GM18511 (cell line): ENCODE results near the gene FOXO1.

ENCODE experiments used
- ATAC-seq: cut with Tn5 transposase; IDR thresholded peaks from one replicate; pipeline ENCODE4 v1.9.1; 2021; ENCODE audit warnings: mild to moderate bottlenecking, moderate library complexity; ENCODE audit not compliant: unreplicated experiment

The FOXO1 gene

GRCh38 chr13:40552895-40553294 lies 113.5 kb downstream of the FOXO1 start:
- no peak for ATAC-seq

GRCh38 chr13:40550130-40550529 lies 116.3 kb downstream of the FOXO1 start:
- ATAC-seq, result no peak

- ATAC-seq, result no peak
Measured at GRCh38 chr13:40549500-40550094, 116.8 kb downstream of the FOXO1 start.

GRCh38 chr13:40547591-40548315 lies 118.7 kb downstream of the FOXO1 start:
- ATAC-seq, result no peak

- no peak for ATAC-seq
Measured at GRCh38 chr13:40546047-40546446, 120.4 kb downstream of the FOXO1 start.

- no peak for ATAC-seq
Measured at GRCh38 chr13:40540328-40541044, 126.0 kb downstream of the FOXO1 start.

GRCh38 chr13:40539576-40540327 lies 126.7 kb downstream of the FOXO1 start:
- no peak for ATAC-seq

GRCh38 chr13:40537146-40537895 lies 129.1 kb downstream of the FOXO1 start:
- ATAC-seq, result no peak

- no peak for ATAC-seq
Measured at GRCh38 chr13:40536443-40537113, 129.9 kb downstream of the FOXO1 start.

GRCh38 chr13:40535345-40535836 lies 131.1 kb downstream of the FOXO1 start:
- no peak for ATAC-seq

GRCh38 chr13:40534456-40534855 lies 132.0 kb downstream of the FOXO1 start:
- no peak for ATAC-seq

GRCh38 chr13:40533072-40533471 lies 133.4 kb downstream of the FOXO1 start:
- no peak for ATAC-seq

GRCh38 chr13:40530961-40531360 lies 135.5 kb downstream of the FOXO1 start:
- ATAC-seq, result no peak

GRCh38 chr13:40528881-40529280 lies 137.6 kb downstream of the FOXO1 start:
- no peak for ATAC-seq

GRCh38 chr13:40527914-40528313 lies 138.5 kb downstream of the FOXO1 start:
- ATAC-seq, result no peak

GRCh38 chr13:40522282-40522681 lies 144.2 kb downstream of the FOXO1 start:
- ATAC-seq, result no peak

- ATAC-seq, result no peak
Measured at GRCh38 chr13:40520916-40521315, 145.5 kb downstream of the FOXO1 start.

GRCh38 chr13:40519637-40520036 lies 146.8 kb downstream of the FOXO1 start:
- no peak for ATAC-seq

- ATAC-seq, result peak; percentile 49
Measured at GRCh38 chr13:40518481-40518882, 148.0 kb downstream of the FOXO1 start.
